Stomach (tissue), 4 donors: ENCODE measurements around the gene SCGB3A2.

Source experiments
- POLR2A ChIP-seq, 4 donors: fragments of 450-650 bp; IDR thresholded peaks; one replicate each; pipeline ENCODE4 v1.6.1; 2016; ENCODE audit warnings: antibody characterized with exemption in 4 of 4, control low read depth in 2 of 4, mild to moderate bottlenecking in 1 of 4, moderate library complexity in 1 of 4
- POLR2AphosphoS5 ChIP-seq, 3 donors: sonication (generic); formaldehyde crosslinking; IDR thresholded peaks; one replicate each; pipeline ENCODE4 v1.6.1; 2016; ENCODE audit warnings: antibody characterized with exemption in 3 of 3
- TF ChIP-seq, protein P1 (sequence below), 7 experiments: fragments of 450-650 bp in 4 of 7; fragments of 200-600 bp in 3 of 7; sonication (generic) in 3 of 7; IDR thresholded peaks; one replicate each; pipeline ENCODE4 v1.5.1; 2016 to 2019; ENCODE audit warnings: antibody characterized with exemption in 7 of 7, control low read depth in 2 of 7, mild to moderate bottlenecking in 1 of 7

- TF ChIP-seq, protein P1, sequence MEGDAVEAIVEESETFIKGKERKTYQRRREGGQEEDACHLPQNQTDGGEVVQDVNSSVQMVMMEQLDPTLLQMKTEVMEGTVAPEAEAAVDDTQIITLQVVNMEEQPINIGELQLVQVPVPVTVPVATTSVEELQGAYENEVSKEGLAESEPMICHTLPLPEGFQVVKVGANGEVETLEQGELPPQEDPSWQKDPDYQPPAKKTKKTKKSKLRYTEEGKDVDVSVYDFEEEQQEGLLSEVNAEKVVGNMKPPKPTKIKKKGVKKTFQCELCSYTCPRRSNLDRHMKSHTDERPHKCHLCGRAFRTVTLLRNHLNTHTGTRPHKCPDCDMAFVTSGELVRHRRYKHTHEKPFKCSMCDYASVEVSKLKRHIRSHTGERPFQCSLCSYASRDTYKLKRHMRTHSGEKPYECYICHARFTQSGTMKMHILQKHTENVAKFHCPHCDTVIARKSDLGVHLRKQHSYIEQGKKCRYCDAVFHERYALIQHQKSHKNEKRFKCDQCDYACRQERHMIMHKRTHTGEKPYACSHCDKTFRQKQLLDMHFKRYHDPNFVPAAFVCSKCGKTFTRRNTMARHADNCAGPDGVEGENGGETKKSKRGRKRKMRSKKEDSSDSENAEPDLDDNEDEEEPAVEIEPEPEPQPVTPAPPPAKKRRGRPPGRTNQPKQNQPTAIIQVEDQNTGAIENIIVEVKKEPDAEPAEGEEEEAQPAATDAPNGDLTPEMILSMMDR (IDR thresholded peaks at IDR 0.05): no peak
- no peak for TF ChIP-seq POLR2A (IDR thresholded peaks at IDR 0.05)
- no peak for TF ChIP-seq POLR2AphosphoS5 (IDR thresholded peaks at IDR 0.05)
Measured at GRCh38 chr5:147918899-147919298, 40.4 kb downstream of the SCGB3A2 start.
